ENCODE results near the gene PDGFD. TPM values are rescaled to one million over a fixed set of nuclear protein-coding genes. Genes with fewer than 3 reads are reported as not detected.

The PDGFD gene
- total and polyA plus RNA-seq, 8 donors = 2.1 to 7.7 (median 5.2) TPM

DNA sequence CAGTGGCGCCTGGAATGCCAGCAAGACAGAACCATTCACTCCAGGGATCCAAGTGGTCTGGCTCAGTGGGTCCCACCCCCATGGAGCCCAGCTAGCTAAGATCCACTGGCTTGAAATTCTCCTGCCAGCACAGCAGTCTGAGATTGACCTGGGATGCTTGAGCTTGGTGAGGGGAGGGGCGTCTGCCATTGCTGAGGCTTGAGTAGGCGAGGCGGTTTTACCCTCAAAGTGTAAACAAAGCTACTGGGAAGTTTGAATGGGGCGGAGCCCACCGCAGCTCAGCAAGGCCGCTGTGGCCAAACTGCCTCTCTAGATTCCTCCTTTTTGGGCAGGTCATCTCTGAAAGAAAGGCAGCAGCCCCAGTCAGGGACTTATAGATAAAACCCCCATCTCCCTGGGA, 253.2 kb downstream of the PDGFD start:
- ATAC-seq = no peak
- intact Hi-C loops (cut with DNase I) = no loop called here

GRCh38 chr11:103907548-103908455, 256.1 kb downstream of the PDGFD start:
- ATAC-seq (no peak), DNase-seq (no peak)
- Histone ChIP-seq H3K9me3 (peaks cover 0 to 7% of the 10 kb centered on the region in 2 donors), H3K4me1 (no peaks in the 10 kb centered on the region), H3K27me3 (no peaks in the 10 kb centered on the region), H3K27ac (no peak overlapping the region), H3K36me3 (no peaks in the 10 kb centered on the region), H3K4me3 (no peak overlapping the region)
- intact Hi-C loops (cut with DNase I) = no loop called here
- TF ChIP-seq CTCF (IDR thresholded peaks at IDR 0.05) = no peak

More for the DNA sequence above, 253.2 kb downstream of the PDGFD start:
- peaks cover 0 to 23% of the 10 kb centered on the region in 2 donors for H3K9me3 ChIP-seq
- no peak overlapping the region for H3K27ac ChIP-seq
- H3K36me3 ChIP-seq = no peaks in the 10 kb centered on the region
- DNase-seq = peak in 1 of 4 donors; percentile 37
- TF ChIP-seq CTCF (IDR thresholded peaks at IDR 0.05) = no peak
- H3K27me3 ChIP-seq = no peaks in the 10 kb centered on the region
- H3K4me1 ChIP-seq = no peaks in the 10 kb centered on the region
- H3K4me3 ChIP-seq = no peak overlapping the region

- intact Hi-C loops (cut with DNase I) = no loop called here
- no peak for TF ChIP-seq CTCF (IDR thresholded peaks at IDR 0.05)
- ATAC-seq = no peak
Measured at GRCh38 chr11:103907136-103907535, 256.8 kb downstream of the PDGFD start.

DNA sequence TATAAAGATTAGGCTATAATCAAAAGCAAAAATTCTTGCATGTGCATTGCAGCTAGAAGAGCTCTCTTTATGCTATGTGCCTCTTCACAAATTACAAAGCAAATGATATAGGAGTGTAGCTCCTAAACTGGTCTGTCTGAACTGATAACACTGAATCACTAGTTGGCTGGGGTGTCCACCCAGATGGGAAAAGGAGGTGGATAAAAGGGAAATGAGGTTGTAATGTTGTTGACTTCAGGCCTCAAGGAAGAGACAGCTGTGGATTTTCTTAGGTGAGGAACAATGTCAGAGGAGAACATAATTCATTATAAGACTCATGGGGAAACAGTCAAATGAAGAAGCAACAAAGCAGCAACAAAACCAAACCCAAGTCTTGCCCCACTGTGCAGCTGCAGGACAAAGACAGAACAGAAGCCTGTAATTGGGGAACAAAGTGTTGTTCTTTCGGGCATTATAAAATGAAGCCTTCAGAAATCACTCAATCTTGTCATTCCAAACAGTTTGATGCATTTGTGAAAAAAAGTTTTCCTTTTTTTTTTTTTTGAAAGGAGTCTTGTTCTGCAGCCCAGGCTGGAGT, 257.6 kb downstream of the PDGFD start:
- intact Hi-C loops (cut with DNase I) = no loop called here
- H3K9me3 ChIP-seq = no peaks in the 10 kb centered on the region
- H3K36me3 ChIP-seq = no peaks in the 10 kb centered on the region
- H3K27ac ChIP-seq = no peak overlapping the region
- DNase-seq (no peak), ATAC-seq (no peak)
- no peak overlapping the region for H3K4me3 ChIP-seq
- TF ChIP-seq CTCF (IDR thresholded peaks at IDR 0.05) = no peak
- no peaks in the 10 kb centered on the region for H3K4me1 ChIP-seq
- H3K27me3 ChIP-seq = no peaks in the 10 kb centered on the region

More at GRCh38 chr11:103907136-103907535, 256.8 kb downstream of the PDGFD start:
- H3K4me3 ChIP-seq = no peak overlapping the region
- H3K36me3 ChIP-seq = no peaks in the 10 kb centered on the region
- H3K4me1 ChIP-seq = no peaks in the 10 kb centered on the region
- H3K27me3 ChIP-seq = no peaks in the 10 kb centered on the region
- H3K9me3 ChIP-seq = peaks cover 0 to 2% of the 10 kb centered on the region in 2 donors
- no peak for DNase-seq
- no peak overlapping the region for H3K27ac ChIP-seq

- H3K27ac ChIP-seq = no peak overlapping the region
- H3K9me3 ChIP-seq = no peaks in the 10 kb centered on the region
- intact Hi-C loops (cut with DNase I) = no loop called here
- DNase-seq = no peak
- H3K36me3 ChIP-seq = no peaks in the 10 kb centered on the region
- no peaks in the 10 kb centered on the region for H3K27me3 ChIP-seq
- no peak overlapping the region for H3K4me3 ChIP-seq
- TF ChIP-seq CTCF (IDR thresholded peaks at IDR 0.05) = no peak
- no peak for ATAC-seq
- no peaks in the 10 kb centered on the region for H3K4me1 ChIP-seq
Measured at GRCh38 chr11:103904324-103904667, 259.7 kb downstream of the PDGFD start.
